Coronary artery (tissue), 2 donors: ENCODE measurements around the gene DRC1.
"Not testable (repeated sequence)": the region's sequence is repeated elsewhere in the genome, so short reads cannot be mapped to it uniquely, and the experiment has no call there.

Experiments
- DNase-seq: peaks from one replicate; pipeline ENCODE4 v3.0.0-alpha.2; 2017; ENCODE audit warnings: low spot score
- H3K27ac ChIP-seq, 2 donors: fragments of 200-600 bp; sonication (generic); one replicate each; pipeline ENCODE4 v1.5.1; 2016 to 2019
- H3K4me3 ChIP-seq: fragments of 200-600 bp; sonication (generic); 2 replicates; pipeline ENCODE4 v1.5.1; 2016; ENCODE audit warnings: mild to moderate bottlenecking, moderate library complexity
- CTCF ChIP-seq: fragments of 200-600 bp; sonication (generic); IDR thresholded peaks from one replicate; pipeline ENCODE4 v1.5.1; 2019; ENCODE audit warnings: antibody characterized with exemption

Gene DRC1

GRCh38 chr2:26462511-26463243 lies 61.0 kb downstream of the DRC1 start:
- DNase-seq, result no peak
- no peak for TF ChIP-seq CTCF
- H3K27ac ChIP-seq, result no peak overlapping the region
- no peak overlapping the region for H3K4me3 ChIP-seq

GRCh38 chr2:26463244-26464192 lies 61.8 kb downstream of the DRC1 start:
- TF ChIP-seq CTCF, result no peak
- DNase-seq, result no peak
- Histone ChIP-seq H3K27ac (no peak overlapping the region), H3K4me3 (no peak overlapping the region)

GRCh38 chr2:26464390-26465265 lies 62.9 kb downstream of the DRC1 start:
- no peak for TF ChIP-seq CTCF
- H3K27ac ChIP-seq, result no peak overlapping the region
- no peak overlapping the region for H3K4me3 ChIP-seq
- DNase-seq, result no peak

GRCh38 chr2:26465266-26465925 lies 63.7 kb downstream of the DRC1 start:
- no peak overlapping the region for H3K4me3 ChIP-seq
- TF ChIP-seq CTCF, result no peak
- DNase-seq, result no peak
- no peak overlapping the region for H3K27ac ChIP-seq

- DNase-seq, result no peak
- no peak for TF ChIP-seq CTCF
Observed at GRCh38 chr2:26465981-26466471, 64.3 kb downstream of the DRC1 start.

GRCh38 chr2:26466662-26467310 lies 65.1 kb downstream of the DRC1 start:
- no peak for DNase-seq
- Histone ChIP-seq H3K4me3 (no peak overlapping the region), H3K27ac (no peak overlapping the region)
- TF ChIP-seq CTCF, result no peak

More at GRCh38 chr2:26465981-26466471, 64.3 kb downstream of the DRC1 start:
- Histone ChIP-seq H3K4me3 (no peak overlapping the region), H3K27ac (no peak overlapping the region)

GRCh38 chr2:26468544-26468943 lies 66.8 kb downstream of the DRC1 start:
- DNase-seq, H3K4me3 ChIP-seq, H3K27ac ChIP-seq: not testable (repeated sequence)
